Ishikawa (cell line): ENCODE results near the gene GTPBP3.

Experiments used
- CEBPB ChIP-seq: IDR thresholded peaks from 2 replicates; pipeline ENCODE4 v1.6.1; 2012
- EP300 ChIP-seq: IDR thresholded peaks from 2 replicates; pipeline ENCODE4 v1.6.1; 2012; ENCODE audit warnings: borderline replicate concordance
- REST ChIP-seq: IDR thresholded peaks from 2 replicates; pipeline ENCODE4 v1.6.1; 2012; ENCODE audit warnings: low read depth, mild to moderate bottlenecking
- ZBTB7A ChIP-seq: IDR thresholded peaks from 2 replicates; pipeline ENCODE4 v1.6.1; 2012; ENCODE audit warnings: low read depth

GRCh38 chr19:17309198-17309964 lies 28.0 kb upstream of the GTPBP3 start, which contains the start of gene DDA1:
- TF ChIP-seq EP300 (no peak), REST (no peak), ZBTB7A (no peak; the same call in 1 of the 2 replicates), CEBPB (no peak)
